Fibroblast of lung (primary cell): ENCODE measurements around the gene GLO1. TPM values are rescaled to one million over a fixed set of nuclear protein-coding genes. Genes with fewer than 3 reads are reported as not detected.
A peak's percentile ranks its signal among the peaks of the same experiment; 100 is the strongest.

Source experiments
- DNase-seq, 2 donors: peaks; one replicate each; pipeline versions ENCODE4 v3.0.0 to v3.0.0-alpha.2; 2010; ENCODE audit warnings: low read depth in 2 of 2
- H2AFZ ChIP-seq: 2 replicates; pipeline ENCODE4 v1.5.1; 2012; ENCODE audit warnings: low read length, control low read depth, inconsistent platforms
- H3K27ac ChIP-seq: 2 replicates; pipeline ENCODE4 v1.5.1; 2011; ENCODE audit warnings: low read length, control low read depth; ENCODE audit not compliant: insufficient read depth
- H3K27me3 ChIP-seq: 2 replicates; pipeline ENCODE4 v1.5.1; 2011; ENCODE audit warnings: mild to moderate bottlenecking, low read length; ENCODE audit not compliant: control insufficient read depth, insufficient read depth
- H3K36me3 ChIP-seq: 2 replicates; pipeline ENCODE4 v1.5.1; 2011; ENCODE audit warnings: low read length; ENCODE audit not compliant: control insufficient read depth, insufficient read depth
- H3K4me1 ChIP-seq: 2 replicates; pipeline ENCODE4 v1.5.1; 2011; ENCODE audit warnings: low read length; ENCODE audit not compliant: control insufficient read depth, insufficient read depth; ENCODE audit errors: extremely low read depth
- H3K4me2 ChIP-seq: 2 replicates; pipeline ENCODE4 v1.5.1; 2011; ENCODE audit warnings: low read length, control low read depth; ENCODE audit not compliant: insufficient read depth; ENCODE audit errors: extremely low read depth
- H3K4me3 ChIP-seq, 4 experiments: fragments of 200-600 bp in 1 of 4; sonication (generic) in 1 of 4; replicated peaks in 1 of 4; 2 replicates each; pipeline ENCODE4 v1.5.1; 2011 to 2016; ENCODE audit warnings: low read length in 4 of 4, low read depth in 3 of 4, mild to moderate bottlenecking in 3 of 4, control low read depth in 2 of 4, inconsistent platforms in 1 of 4, mixed read lengths in 1 of 4; ENCODE audit not compliant: insufficient read depth in 1 of 4; ENCODE audit errors: control extremely low read depth in 1 of 4
- H3K79me2 ChIP-seq: 2 replicates; pipeline ENCODE4 v1.5.1; 2012; ENCODE audit warnings: mild to moderate bottlenecking, low read length, inconsistent platforms; ENCODE audit not compliant: control insufficient read depth, insufficient read depth
- H3K9ac ChIP-seq: 2 replicates; pipeline ENCODE4 v1.5.1; 2011; ENCODE audit warnings: mild to moderate bottlenecking, low read length, control low read depth; ENCODE audit not compliant: insufficient read depth
- H3K9me3 ChIP-seq: 2 replicates; pipeline ENCODE4 v1.5.1; 2012; ENCODE audit warnings: low read depth, low read length; ENCODE audit not compliant: control insufficient read depth, insufficient read depth
- H4K20me1 ChIP-seq: 2 replicates; pipeline ENCODE4 v1.5.1; 2011; ENCODE audit warnings: low read length; ENCODE audit not compliant: control insufficient read depth, insufficient read depth; ENCODE audit errors: extremely low read depth
- EZH2 ChIP-seq: IDR thresholded peaks from 2 replicates; pipeline ENCODE4 v1.5.1; 2012; ENCODE audit warnings: low read length, control low read depth, mild to moderate bottlenecking; ENCODE audit errors: missing control alignments
- polyA plus RNA-seq, 2 donors: library from polyadenylated mRNA; depleted of rRNA in 1 of 2; stranded (reverse) in 1 of 2; unstranded in 1 of 2; fragments of >200 nt; gene quantifications; 2 replicates each; pipeline ENCODE4 v1.2.1, GENCODE V29; 2011 to 2012; ENCODE audit warnings: missing spikeins in 1 of 2
- total RNA-seq: library from RNA; depleted of rRNA; stranded (reverse); fragments of >200 nt; gene quantifications from 2 replicates; pipeline ENCODE4 v1.2.1, GENCODE V29; 2014
- TF ChIP-seq, protein P1 (sequence below), 2 donors: IDR thresholded peaks in 1 of 2; conservative IDR thresholded peaks in 1 of 2; 1 replicate in 1 of 2; 2 replicates in 1 of 2; pipeline ENCODE4 v1.5.1; 2011 to 2012; ENCODE audit warnings: low read length in 2 of 2, control low read depth in 1 of 2, inconsistent platforms in 1 of 2, low read depth in 1 of 2, mild to moderate bottlenecking in 1 of 2

Gene GLO1
- total and polyA plus RNA-seq, 2 donors (not counting 1 experiment from before 2014, with no cell fraction given), result 126 to 143 TPM

DNA sequence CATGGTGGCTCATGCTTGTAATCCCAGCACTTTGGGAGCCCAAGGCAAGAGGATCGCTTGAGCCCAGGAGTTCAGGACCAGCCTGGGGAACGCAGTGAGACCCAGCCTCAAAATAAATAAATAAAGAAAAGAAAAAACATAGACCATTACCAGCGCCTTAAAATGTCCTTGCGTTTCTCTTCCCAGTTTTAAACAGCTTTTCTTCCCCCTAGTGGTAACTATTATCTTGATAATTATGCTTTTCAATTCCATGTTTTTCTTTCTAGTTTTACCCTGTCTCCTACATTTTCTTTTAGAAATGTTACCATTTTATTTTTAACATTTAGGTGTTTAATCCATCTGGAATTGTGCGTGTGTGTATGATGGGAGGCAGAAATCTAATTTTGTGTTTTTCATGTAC is 36.6 kb upstream of the GLO1 start:
- no peaks in the 10 kb centered on the region for H4K20me1 ChIP-seq
- peak in 1 of 2 donors; percentile 10 for DNase-seq
- H2AFZ ChIP-seq, result no peak overlapping the region
- H3K27ac ChIP-seq, result no peak overlapping the region
- no peak overlapping the region for H3K9ac ChIP-seq
- no peak for TF ChIP-seq EZH2
- TF ChIP-seq, protein P1, sequence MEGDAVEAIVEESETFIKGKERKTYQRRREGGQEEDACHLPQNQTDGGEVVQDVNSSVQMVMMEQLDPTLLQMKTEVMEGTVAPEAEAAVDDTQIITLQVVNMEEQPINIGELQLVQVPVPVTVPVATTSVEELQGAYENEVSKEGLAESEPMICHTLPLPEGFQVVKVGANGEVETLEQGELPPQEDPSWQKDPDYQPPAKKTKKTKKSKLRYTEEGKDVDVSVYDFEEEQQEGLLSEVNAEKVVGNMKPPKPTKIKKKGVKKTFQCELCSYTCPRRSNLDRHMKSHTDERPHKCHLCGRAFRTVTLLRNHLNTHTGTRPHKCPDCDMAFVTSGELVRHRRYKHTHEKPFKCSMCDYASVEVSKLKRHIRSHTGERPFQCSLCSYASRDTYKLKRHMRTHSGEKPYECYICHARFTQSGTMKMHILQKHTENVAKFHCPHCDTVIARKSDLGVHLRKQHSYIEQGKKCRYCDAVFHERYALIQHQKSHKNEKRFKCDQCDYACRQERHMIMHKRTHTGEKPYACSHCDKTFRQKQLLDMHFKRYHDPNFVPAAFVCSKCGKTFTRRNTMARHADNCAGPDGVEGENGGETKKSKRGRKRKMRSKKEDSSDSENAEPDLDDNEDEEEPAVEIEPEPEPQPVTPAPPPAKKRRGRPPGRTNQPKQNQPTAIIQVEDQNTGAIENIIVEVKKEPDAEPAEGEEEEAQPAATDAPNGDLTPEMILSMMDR (conservative IDR thresholded peaks at IDR 0.05 in 1 of 2, IDR thresholded peaks at IDR 0.05 in 1 of 2; ENCODE audit: low read depth in 1 of 2, low read length in 2 of 2), result peak; percentile 16 to 47
- H3K9me3 ChIP-seq, result no peaks in the 10 kb centered on the region
- no peak overlapping the region for H3K4me3 ChIP-seq
- H3K36me3 ChIP-seq, result no peaks in the 10 kb centered on the region
- H3K27me3 ChIP-seq, result no peaks in the 10 kb centered on the region
- H3K4me1 ChIP-seq, result no peaks in the 10 kb centered on the region
- H3K4me2 ChIP-seq, result no peak overlapping the region
- no peaks in the 10 kb centered on the region for H3K79me2 ChIP-seq

GRCh38 chr6:38738261-38738660 is 35.3 kb upstream of the GLO1 start:
- TF ChIP-seq EZH2, result no peak
- TF ChIP-seq, protein P1 (conservative IDR thresholded peaks at IDR 0.05 in 1 of 2, IDR thresholded peaks at IDR 0.05 in 1 of 2; ENCODE audit: low read depth in 1 of 2, low read length in 2 of 2), result no peak
- H3K4me3 ChIP-seq, result no peak overlapping the region
- H3K9ac ChIP-seq, result no peak overlapping the region
- no peaks in the 10 kb centered on the region for H4K20me1 ChIP-seq
- H3K9me3 ChIP-seq, result no peaks in the 10 kb centered on the region
- no peak overlapping the region for H2AFZ ChIP-seq
- H3K4me2 ChIP-seq, result no peak overlapping the region
- no peaks in the 10 kb centered on the region for H3K27me3 ChIP-seq
- no peaks in the 10 kb centered on the region for H3K79me2 ChIP-seq
- H3K36me3 ChIP-seq, result no peaks in the 10 kb centered on the region
- peak in 1 of 2 donors; percentile 6 for DNase-seq
- H3K27ac ChIP-seq, result no peak overlapping the region
- no peaks in the 10 kb centered on the region for H3K4me1 ChIP-seq

DNA sequence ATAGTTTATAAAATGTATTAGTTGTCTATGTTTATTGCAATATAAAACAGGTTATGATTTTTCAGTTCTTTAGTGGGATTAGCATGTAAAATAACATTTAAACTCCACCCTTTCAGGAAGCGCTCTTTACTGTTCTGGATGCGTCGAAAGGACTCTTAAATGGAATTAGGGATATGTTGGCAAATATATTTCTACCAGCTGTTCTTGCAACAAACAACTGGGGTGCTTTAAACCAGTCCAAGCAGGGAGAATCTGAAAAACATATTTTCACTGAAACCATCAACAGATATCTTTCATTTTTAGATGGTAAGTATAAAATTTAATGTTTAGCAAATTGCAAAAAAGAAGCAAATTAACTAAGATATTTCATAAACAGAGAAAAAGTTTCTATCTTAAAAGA is 34.0 kb upstream of the GLO1 start:
- Histone ChIP-seq H4K20me1 (no peaks in the 10 kb centered on the region), H2AFZ (no peak overlapping the region), H3K4me2 (no peak overlapping the region), H3K4me1 (no peaks in the 10 kb centered on the region), H3K27me3 (no peaks in the 10 kb centered on the region), H3K9ac (no peak overlapping the region), H3K27ac (no peak overlapping the region), H3K36me3 (no peaks in the 10 kb centered on the region), H3K79me2 (no peaks in the 10 kb centered on the region), H3K4me3 (no peak overlapping the region), H3K9me3 (no peaks in the 10 kb centered on the region)
- TF ChIP-seq, protein P1 (conservative IDR thresholded peaks at IDR 0.05 in 1 of 2, IDR thresholded peaks at IDR 0.05 in 1 of 2; ENCODE audit: low read depth in 1 of 2, low read length in 2 of 2), result no peak
- TF ChIP-seq EZH2, result no peak
- no peak for DNase-seq
